CD4-positive, alpha-beta T cell (primary cell): ENCODE measurements around the gene LYPD4. TPM values are rescaled to one million over a fixed set of nuclear protein-coding genes. Genes with fewer than 3 reads are reported as not detected.
A peak's percentile ranks its signal among the peaks of the same experiment; 100 is the strongest.

ENCODE experiments used
- ATAC-seq: fragments of 200-7000 bp; cut with Tn5 transposase; one replicate; pipeline ENCODE4 v1.10.0; 2022; ENCODE audit warnings: mild to moderate bottlenecking; ENCODE audit not compliant: poor library complexity
- CTCF ChIA-PET: fragments of 350-600 bp; sonication (Branson Sonifier 250); formaldehyde crosslinking; loops from one replicate; lab custom pipeline; 2021; ENCODE audit warnings: antibody characterized with exemption, inconsistent platforms; lab: Charles Lee
- POLR2A ChIA-PET: fragments of 350-600 bp; sonication (Branson Sonifier 250); formaldehyde crosslinking; loops from one replicate; lab custom pipeline; 2021; ENCODE audit warnings: antibody characterized with exemption, inconsistent platforms; lab: Charles Lee
- DNase-seq, 14 experiments: peaks; one replicate each; pipeline ENCODE4 v3.0.0-alpha.2; 2013 to 2020; ENCODE audit warnings: mixed read lengths in 2 of 14
- H3K27ac ChIP-seq, 2 donors: one replicate each; pipeline versions ENCODE4 v1.5.1 to v1.7.0; 2013; ENCODE audit warnings: low read length in 2 of 2, low read depth in 1 of 2, mild to moderate bottlenecking in 1 of 2
- H3K27me3 ChIP-seq, 2 experiments: 1 replicate in 1 of 2; 2 replicates in 1 of 2; pipeline versions ENCODE4 v1.6.1 to v1.7.0; 2013; ENCODE audit warnings: low read length in 2 of 2, control low read depth in 1 of 2, mild to moderate bottlenecking in 1 of 2, moderate library complexity in 1 of 2; ENCODE audit not compliant: insufficient read depth in 2 of 2, control insufficient read depth in 1 of 2
- H3K36me3 ChIP-seq: one replicate; pipeline ENCODE4 v1.6.1; 2013; ENCODE audit warnings: low read length, control low read depth; ENCODE audit not compliant: insufficient read depth
- H3K4me1 ChIP-seq: one replicate; pipeline ENCODE4 v1.6.1; 2013; ENCODE audit warnings: low read length, control low read depth; ENCODE audit not compliant: insufficient read depth
- H3K4me3 ChIP-seq: one replicate; pipeline ENCODE4 v1.5.1; 2013; ENCODE audit warnings: mild to moderate bottlenecking, low read length, moderate library complexity
- H3K9me3 ChIP-seq, 2 experiments: 1 replicate in 1 of 2; 2 replicates in 1 of 2; pipeline versions ENCODE4 v1.6.1 to v1.7.0; 2013; ENCODE audit warnings: low read length in 2 of 2, mild to moderate bottlenecking in 2 of 2, control low read depth in 1 of 2, moderate library complexity in 1 of 2; ENCODE audit not compliant: control insufficient read depth in 1 of 2, insufficient read depth in 1 of 2
- H3K27ac Mint-ChIP-seq: one replicate; pipeline ENCODE4 v1.8.0; 2020; ENCODE audit warnings: mixed read lengths
- H3K27me3 Mint-ChIP-seq: one replicate; pipeline ENCODE4 v1.8.0; 2021; ENCODE audit warnings: mixed read lengths
- H3K36me3 Mint-ChIP-seq: one replicate; pipeline ENCODE4 v1.8.0; 2021; ENCODE audit warnings: low read depth, mixed read lengths
- H3K4me1 Mint-ChIP-seq: one replicate; pipeline ENCODE4 v1.8.0; 2021; ENCODE audit warnings: low read depth, mixed read lengths
- H3K4me3 Mint-ChIP-seq: one replicate; pipeline ENCODE4 v1.8.0; 2020; ENCODE audit warnings: mild to moderate bottlenecking, mixed read lengths
- H3K9me3 Mint-ChIP-seq: one replicate; pipeline ENCODE4 v1.8.0; 2020; ENCODE audit warnings: mixed read lengths
- CTCF ChIP-seq: fragments of 200-600 bp; IDR thresholded peaks from one replicate; pipeline ENCODE4 v1.8.0; 2022; ENCODE audit warnings: antibody characterized with exemption, mild to moderate bottlenecking
- intact Hi-C, 2 experiments: fragments of 100-400 bp; cut with DNase I in 1 of 2; cut with micrococcal nuclease in 1 of 2; formaldehyde crosslinking; loops; one replicate each; pipeline versions ENCODE4 v1.15.1 to v1.9.0; 2023 to 2025; cut with DNase I, micrococcal nuclease
- total RNA-seq, 174 experiments: library from RNA in 2 of 174; stranded (reverse) in 2 of 174; gene quantifications; one replicate each; pipeline ENCODE4 v1.2.3 and lab custom pipeline; 2021 to 2026

The LYPD4 gene
- total RNA-seq, 2 experiments from 2014 or later, result not detected

GRCh38 chr19:41887711-41888382, 43.4 kb upstream of the LYPD4 start:
- Histone ChIP-seq H3K36me3 (peaks cover 62% of the 10 kb centered on the region), H3K27me3 (no peaks in the 10 kb centered on the region), H3K27ac (peak overlapping the region; percentile 69 to 96), H3K4me1 (peaks cover 86% of the 10 kb centered on the region), H3K9me3 (no peaks in the 10 kb centered on the region), H3K4me3 (peak overlapping the region; percentile 94)
- Mint-ChIP-seq H3K4me3 (peak overlapping the region; percentile 90), H3K27ac (peak overlapping the region; percentile 98), H3K9me3 (no peaks in the 10 kb centered on the region), H3K4me1 (peaks cover 71% of the 10 kb centered on the region), H3K27me3 (no peaks in the 10 kb centered on the region), H3K36me3 (peaks cover 92% of the 10 kb centered on the region)
- ATAC-seq (peak; percentile 66), DNase-seq (peak; percentile 61 to 92 (median 87))
- CTCF ChIA-PET, result interaction anchor here (0.6 to 8.8 kb wide), 9 partner anchors 14 to 71 kb away, joined by 3 to 119 read pairs (median 7); partner anchors contain the start of genes CD79A, RABAC1 and RPS19
- POLR2A ChIA-PET, result interaction anchor here (0.6 to 12.4 kb wide), 15 partner anchors 9 to 539 kb away, joined by 3 to 465 read pairs (median 21); partner anchors contain the start of genes CD79A, ERFL, RABAC1 and RPS19
- TF ChIP-seq CTCF, result peak; percentile 54
- intact Hi-C loops, result loop anchor here (1.0 to 10.0 kb wide), 8 partner anchors 13 to 333 kb away; partner anchors contain the start of gene ERFL (in 1 of the 2)

GRCh38 chr19:41886761-41887710, 42.6 kb upstream of the LYPD4 start:
- Mint-ChIP-seq H3K9me3 (no peaks in the 10 kb centered on the region), H3K27ac (peak overlapping the region; percentile 98), H3K4me3 (peak overlapping the region; percentile 90), H3K27me3 (no peaks in the 10 kb centered on the region), H3K36me3 (peaks cover 94% of the 10 kb centered on the region), H3K4me1 (peaks cover 73% of the 10 kb centered on the region)
- Histone ChIP-seq H3K27me3 (no peaks in the 10 kb centered on the region), H3K4me1 (peaks cover 85% of the 10 kb centered on the region), H3K27ac (peak overlapping the region; percentile 69 to 96), H3K36me3 (peaks cover 54% of the 10 kb centered on the region), H3K4me3 (peak overlapping the region; percentile 94), H3K9me3 (no peaks in the 10 kb centered on the region)
- intact Hi-C loops, result loop anchor here (1.0 to 10.0 kb wide), 7 partner anchors 12 to 332 kb away; partner anchors contain the start of gene ERFL (in 1 of the 2)
- ATAC-seq (peak; percentile 48), DNase-seq (peak; percentile 47 to 91 (median 74))
- POLR2A ChIA-PET, result interaction anchor here (0.7 to 12.4 kb wide), 18 partner anchors 9 to 623 kb away, joined by 3 to 465 read pairs (median 10); partner anchors contain the start of genes CD79A, ERFL, HNRNPUL1 and RABAC1
- no peak for TF ChIP-seq CTCF
- CTCF ChIA-PET, result interaction anchor here (1.1 to 8.8 kb wide), 7 partner anchors 13 to 72 kb away, joined by 3 to 119 read pairs (median 13); partner anchors contain the start of genes CD79A, RABAC1 and RPS19
